Sigmoid colon (tissue), 4 donors: ENCODE measurements around the gene SLC7A8.

Source experiments
- EP300 ChIP-seq, 4 donors: sonication (generic); formaldehyde crosslinking; IDR thresholded peaks; one replicate each; pipeline ENCODE4 v1.6.1; 2017; ENCODE audit warnings: antibody characterized with exemption in 4 of 4
- POLR2A ChIP-seq, 2 donors: fragments of 450-650 bp; IDR thresholded peaks; one replicate each; pipeline ENCODE4 v1.6.1; 2016; ENCODE audit warnings: antibody characterized with exemption in 2 of 2, mild to moderate bottlenecking in 2 of 2, moderate library complexity in 2 of 2
- POLR2AphosphoS5 ChIP-seq, 4 donors: sonication (generic); formaldehyde crosslinking; IDR thresholded peaks; one replicate each; pipeline ENCODE4 v1.6.1; 2017; ENCODE audit warnings: antibody characterized with exemption in 4 of 4
- TF ChIP-seq, protein P1 (sequence below), 4 experiments: fragments of 450-650 bp in 3 of 4; fragments of 200-600 bp in 1 of 4; IDR thresholded peaks; one replicate each; pipeline ENCODE4 v1.5.1; 2016 to 2019; ENCODE audit warnings: antibody characterized with exemption in 4 of 4, mild to moderate bottlenecking in 3 of 4, moderate library complexity in 2 of 4

GRCh38 chr14:23159532-23159931, 23.9 kb downstream of the SLC7A8 start:
- TF ChIP-seq, protein P1, sequence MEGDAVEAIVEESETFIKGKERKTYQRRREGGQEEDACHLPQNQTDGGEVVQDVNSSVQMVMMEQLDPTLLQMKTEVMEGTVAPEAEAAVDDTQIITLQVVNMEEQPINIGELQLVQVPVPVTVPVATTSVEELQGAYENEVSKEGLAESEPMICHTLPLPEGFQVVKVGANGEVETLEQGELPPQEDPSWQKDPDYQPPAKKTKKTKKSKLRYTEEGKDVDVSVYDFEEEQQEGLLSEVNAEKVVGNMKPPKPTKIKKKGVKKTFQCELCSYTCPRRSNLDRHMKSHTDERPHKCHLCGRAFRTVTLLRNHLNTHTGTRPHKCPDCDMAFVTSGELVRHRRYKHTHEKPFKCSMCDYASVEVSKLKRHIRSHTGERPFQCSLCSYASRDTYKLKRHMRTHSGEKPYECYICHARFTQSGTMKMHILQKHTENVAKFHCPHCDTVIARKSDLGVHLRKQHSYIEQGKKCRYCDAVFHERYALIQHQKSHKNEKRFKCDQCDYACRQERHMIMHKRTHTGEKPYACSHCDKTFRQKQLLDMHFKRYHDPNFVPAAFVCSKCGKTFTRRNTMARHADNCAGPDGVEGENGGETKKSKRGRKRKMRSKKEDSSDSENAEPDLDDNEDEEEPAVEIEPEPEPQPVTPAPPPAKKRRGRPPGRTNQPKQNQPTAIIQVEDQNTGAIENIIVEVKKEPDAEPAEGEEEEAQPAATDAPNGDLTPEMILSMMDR (IDR thresholded peaks at IDR 0.05): no peak
- no peak for TF ChIP-seq POLR2A (IDR thresholded peaks at IDR 0.05)
- TF ChIP-seq POLR2AphosphoS5 (IDR thresholded peaks at IDR 0.05): no peak
- TF ChIP-seq EP300 (IDR thresholded peaks at IDR 0.05): no peak
